ENCODE results near the gene FAM120C.

FAM120C gene

GRCh38 chrX:54043056-54043455 lies 140.0 kb downstream of the FAM120C start:
- no peak for DNase-seq (ENCODE audit: insufficient read length, low spot score)
- FAIRE-seq = no peak
- TF ChIP-seq POLR2A (IDR thresholded peaks at IDR 0.05; ENCODE audit: low read depth, low read length) = no peak

DNA sequence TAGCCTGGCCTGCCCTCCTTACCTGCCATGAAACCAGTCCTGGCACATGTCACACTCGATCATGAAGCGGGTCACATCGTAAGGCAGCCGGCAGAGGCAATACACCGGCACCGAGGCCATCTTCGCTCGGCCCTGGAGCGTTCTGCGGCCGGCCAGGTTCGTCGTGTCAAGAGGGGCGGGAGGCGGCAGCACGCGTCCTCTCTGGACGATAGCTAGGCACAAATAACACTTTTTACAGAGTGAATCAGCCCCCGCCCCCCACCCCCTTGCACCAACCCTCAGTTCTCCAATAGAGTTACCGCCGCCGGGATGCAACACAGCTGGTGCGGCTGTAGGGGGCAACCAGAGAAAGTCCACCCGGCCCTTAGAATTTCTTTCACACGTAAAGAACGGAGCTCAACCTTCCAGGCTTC lies 140.4 kb downstream of the FAM120C start:
- DNase-seq (ENCODE audit: insufficient read length, low spot score) (no peak), FAIRE-seq (no peak)
- no peak for TF ChIP-seq POLR2A (IDR thresholded peaks at IDR 0.05; ENCODE audit: low read depth, low read length)

DNA sequence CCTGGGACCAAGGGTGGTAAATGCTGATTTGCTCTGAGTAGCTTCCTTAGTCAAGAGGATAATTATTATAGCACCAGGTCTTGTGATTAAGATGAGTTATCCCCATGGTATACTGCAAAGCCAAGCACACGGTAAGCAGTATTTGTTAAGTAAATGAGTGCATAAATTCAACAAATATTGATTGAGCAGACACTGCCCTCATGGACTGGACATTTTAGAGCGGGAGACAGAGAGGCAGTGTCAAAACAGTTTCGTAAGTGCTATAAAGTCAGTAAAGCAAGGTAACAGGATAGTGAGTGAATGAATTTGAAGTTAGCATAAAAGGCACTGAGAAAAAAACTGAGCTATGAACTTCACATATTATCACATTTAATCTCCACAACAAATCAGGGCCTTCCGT lies 152.7 kb downstream of the FAM120C start:
- no peak for FAIRE-seq
- no peak for TF ChIP-seq POLR2A (IDR thresholded peaks at IDR 0.05; ENCODE audit: low read depth, low read length)

DNA sequence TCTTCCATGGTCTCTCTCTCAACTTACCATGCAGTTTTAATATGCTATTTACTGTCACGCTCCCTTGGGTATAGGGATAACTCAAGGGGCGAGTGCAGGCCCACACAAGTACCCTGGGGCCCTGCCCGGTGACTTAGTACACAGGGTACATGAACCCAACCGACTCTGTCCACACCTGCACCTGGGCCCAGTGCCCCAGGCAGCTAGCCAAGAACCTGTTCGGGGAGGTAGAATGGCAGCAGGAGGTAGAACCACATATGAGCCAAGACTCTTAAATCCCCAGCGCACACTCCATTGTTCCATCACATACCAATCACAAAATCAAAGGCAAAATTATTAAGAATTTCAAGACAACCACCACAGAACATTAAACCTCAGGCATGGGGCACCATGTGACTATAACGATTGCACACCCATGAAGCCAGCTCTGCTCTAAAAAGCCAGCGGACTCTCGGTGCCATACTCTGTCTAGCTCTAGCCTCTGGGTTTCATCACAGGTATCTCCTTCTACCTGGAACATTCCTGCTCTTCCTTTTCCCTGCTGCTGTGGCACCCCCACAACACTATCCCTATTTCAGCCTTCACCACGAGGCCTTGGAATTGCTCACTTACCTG lies 153.4 kb downstream of the FAM120C start:
- FAIRE-seq (no peak), DNase-seq (ENCODE audit: insufficient read length, low spot score) (no peak)
- no peak for TF ChIP-seq POLR2A (IDR thresholded peaks at IDR 0.05; ENCODE audit: low read depth, low read length)

More for the DNA sequence above, 152.7 kb downstream of the FAM120C start:
- DNase-seq (ENCODE audit: insufficient read length, low spot score) = no peak

DNA sequence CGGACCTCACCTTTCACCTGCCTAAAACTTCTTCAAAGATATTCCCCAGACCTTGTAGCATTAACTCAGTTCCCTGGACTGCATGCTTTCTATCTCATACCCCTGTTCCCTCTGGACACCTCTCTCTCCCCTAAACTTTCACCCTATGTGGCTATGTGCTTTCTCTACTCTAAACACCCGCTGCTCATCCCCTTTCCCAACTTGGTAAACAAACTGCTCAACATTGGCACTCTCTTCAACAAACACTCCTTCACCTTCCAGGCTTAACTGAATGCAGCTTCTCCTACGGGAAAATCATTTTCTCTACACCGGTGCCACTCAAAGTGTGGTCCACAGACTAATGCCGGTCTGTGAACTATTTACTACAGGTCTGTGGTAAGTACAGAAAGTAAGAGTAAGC lies 158.7 kb downstream of the FAM120C start:
- FAIRE-seq (no peak), DNase-seq (ENCODE audit: insufficient read length, low spot score) (no peak)
- TF ChIP-seq POLR2A (IDR thresholded peaks at IDR 0.05; ENCODE audit: low read depth, low read length) = no peak

Data from H54 (cell line).